Sigmoid colon (tissue), 7 donors: ENCODE results near the gene FAM210A. TPM values are rescaled to one million over a fixed set of nuclear protein-coding genes. Genes with fewer than 3 reads are reported as not detected.

Experiments used
- DNase-seq: peaks from one replicate; pipeline ENCODE4 v3.0.0-alpha.2; 2019
- H3K27ac ChIP-seq, 4 donors: fragments of 200-600 bp; sonication (generic); one replicate each; pipeline ENCODE4 v1.5.1; 2016 to 2019; ENCODE audit warnings: mild to moderate bottlenecking in 1 of 4
- H3K27me3 ChIP-seq, 3 donors: fragments of 200-600 bp; sonication (generic); one replicate each; pipeline ENCODE4 v1.5.1; 2019; ENCODE audit warnings: mild to moderate bottlenecking in 1 of 3
- H3K36me3 ChIP-seq, 4 donors: fragments of 200-600 bp; sonication (generic); one replicate each; pipeline ENCODE4 v1.5.1; 2016 to 2019
- H3K4me1 ChIP-seq, 4 donors: fragments of 200-600 bp; sonication (generic); one replicate each; pipeline ENCODE4 v1.5.1; 2017 to 2019
- H3K4me3 ChIP-seq, 4 donors: fragments of 200-600 bp; sonication (generic); one replicate each; pipeline ENCODE4 v1.5.1; 2017 to 2019; ENCODE audit warnings: mild to moderate bottlenecking in 2 of 4, moderate library complexity in 1 of 4
- H3K9me3 ChIP-seq, 4 donors: fragments of 200-600 bp in 3 of 4; sonication (generic) in 3 of 4; one replicate each; pipeline versions ENCODE4 v1.5.1 to v1.6.1; 2013 to 2019
- EP300 ChIP-seq, 4 donors: sonication (generic); formaldehyde crosslinking; IDR thresholded peaks; one replicate each; pipeline ENCODE4 v1.6.1; 2017; ENCODE audit warnings: antibody characterized with exemption in 4 of 4
- POLR2A ChIP-seq, 2 donors: fragments of 450-650 bp; IDR thresholded peaks; one replicate each; pipeline ENCODE4 v1.6.1; 2016; ENCODE audit warnings: antibody characterized with exemption in 2 of 2, mild to moderate bottlenecking in 2 of 2, moderate library complexity in 2 of 2
- POLR2AphosphoS5 ChIP-seq, 4 donors: sonication (generic); formaldehyde crosslinking; IDR thresholded peaks; one replicate each; pipeline ENCODE4 v1.6.1; 2017; ENCODE audit warnings: antibody characterized with exemption in 4 of 4
- WGBS, 2 donors: extraction: QIAGEN DNeasy Blood & Tissue Kit; methylation state at CpG; one replicate each; pipeline ENCODE4 v1.1.7; 2013; 5-methylcytosine and 5-hydroxymethylcytosine counted together
- intact Hi-C: fragments of 100-400 bp; cut with DNase I; formaldehyde crosslinking; loops from one replicate; pipeline ENCODE4 v1.15.1; 2023
- polyA plus RNA-seq, 3 donors: library from polyadenylated mRNA; stranded (reverse); fragments of 200-250 nt; gene quantifications; one replicate each; pipeline ENCODE4 v1.2.3, GENCODE V29; 2013
- small RNA-seq, 3 donors: library from RNA; depleted of rRNA; stranded (forward); fragments of <200 nt; gene quantifications; one replicate each; pipeline ENCODE3, GENCODE V24; 2016
- total RNA-seq, 4 donors: library from RNA; depleted of rRNA; stranded (reverse); fragments of >200 nt; gene quantifications; one replicate each; pipeline ENCODE4 v1.1.0, GENCODE V29; 2016
- TF ChIP-seq, protein P1 (sequence below), 4 experiments: fragments of 450-650 bp in 3 of 4; fragments of 200-600 bp in 1 of 4; IDR thresholded peaks; one replicate each; pipeline ENCODE4 v1.5.1; 2016 to 2019; ENCODE audit warnings: antibody characterized with exemption in 4 of 4, mild to moderate bottlenecking in 3 of 4, moderate library complexity in 2 of 4
- donor health status: healthy with polysubstance abuse.
- donor health status: Bipolar disorder and iron deficiency.
- donor health status: healthy.

Gene FAM210A
- total and polyA plus RNA-seq, 7 donors = 4.8 to 19.6 (median 11.3) TPM

DNA sequence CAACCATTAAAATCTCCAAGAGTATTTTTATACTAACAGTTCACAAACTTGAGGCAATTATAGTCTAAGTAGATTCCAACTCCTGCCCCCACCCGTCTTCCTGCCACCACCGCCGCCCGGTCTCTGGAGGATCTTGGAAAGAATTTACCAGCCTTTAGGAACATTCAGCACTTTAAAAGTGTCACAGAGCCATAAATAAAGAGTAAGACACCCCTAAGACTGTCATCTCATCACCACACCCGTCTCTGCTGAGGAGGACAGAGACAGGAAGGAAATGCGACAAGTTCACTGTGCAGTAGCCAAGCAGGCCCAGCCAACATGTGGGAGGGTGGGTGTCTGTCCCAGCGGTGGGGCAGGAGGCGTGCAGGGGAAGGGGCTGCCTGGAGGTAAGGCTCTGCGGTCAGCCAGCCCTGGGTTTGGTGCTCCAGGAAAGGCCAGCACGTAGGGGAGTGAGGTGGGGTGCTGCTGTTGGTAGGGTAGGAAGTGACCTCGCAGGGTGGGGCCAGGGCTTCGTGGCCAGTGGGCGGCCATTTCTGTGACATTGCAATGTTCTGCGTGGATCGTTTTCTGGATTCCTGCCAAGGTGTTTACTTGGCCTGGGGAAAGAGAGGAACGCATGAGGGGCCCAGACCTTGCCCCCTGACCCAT is 111.6 kb downstream of the FAM210A start:
- TF ChIP-seq POLR2A (IDR thresholded peaks at IDR 0.05) (no peak), POLR2AphosphoS5 (IDR thresholded peaks at IDR 0.05) (no peak), EP300 (IDR thresholded peaks at IDR 0.05) (no peak)
- TF ChIP-seq, protein P1, sequence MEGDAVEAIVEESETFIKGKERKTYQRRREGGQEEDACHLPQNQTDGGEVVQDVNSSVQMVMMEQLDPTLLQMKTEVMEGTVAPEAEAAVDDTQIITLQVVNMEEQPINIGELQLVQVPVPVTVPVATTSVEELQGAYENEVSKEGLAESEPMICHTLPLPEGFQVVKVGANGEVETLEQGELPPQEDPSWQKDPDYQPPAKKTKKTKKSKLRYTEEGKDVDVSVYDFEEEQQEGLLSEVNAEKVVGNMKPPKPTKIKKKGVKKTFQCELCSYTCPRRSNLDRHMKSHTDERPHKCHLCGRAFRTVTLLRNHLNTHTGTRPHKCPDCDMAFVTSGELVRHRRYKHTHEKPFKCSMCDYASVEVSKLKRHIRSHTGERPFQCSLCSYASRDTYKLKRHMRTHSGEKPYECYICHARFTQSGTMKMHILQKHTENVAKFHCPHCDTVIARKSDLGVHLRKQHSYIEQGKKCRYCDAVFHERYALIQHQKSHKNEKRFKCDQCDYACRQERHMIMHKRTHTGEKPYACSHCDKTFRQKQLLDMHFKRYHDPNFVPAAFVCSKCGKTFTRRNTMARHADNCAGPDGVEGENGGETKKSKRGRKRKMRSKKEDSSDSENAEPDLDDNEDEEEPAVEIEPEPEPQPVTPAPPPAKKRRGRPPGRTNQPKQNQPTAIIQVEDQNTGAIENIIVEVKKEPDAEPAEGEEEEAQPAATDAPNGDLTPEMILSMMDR (IDR thresholded peaks at IDR 0.05) = no peak
- Histone ChIP-seq H3K27me3 (no peaks in the 10 kb centered on the region), H3K4me3 (no peak overlapping the region), H3K9me3 (no peaks in the 10 kb centered on the region), H3K27ac (peak overlapping the region in 1 of 4 donors; percentile 62), H3K36me3 (no peaks in the 10 kb centered on the region), H3K4me1 (peaks cover 0 to 57% (median 28%) of the 10 kb centered on the region in 4 donors)
- peak; percentile 67 for DNase-seq
- 50 to 82% methylated on average over 16 of the region's 16 CpGs for WGBS, 2 donors
- intact Hi-C loops = loop anchor here (5.0 to 10.0 kb wide), 3 partner anchors 52 to 397 kb away; partner anchors contain the start of genes FAM210A, LDLRAD4 and RNMT

DNA sequence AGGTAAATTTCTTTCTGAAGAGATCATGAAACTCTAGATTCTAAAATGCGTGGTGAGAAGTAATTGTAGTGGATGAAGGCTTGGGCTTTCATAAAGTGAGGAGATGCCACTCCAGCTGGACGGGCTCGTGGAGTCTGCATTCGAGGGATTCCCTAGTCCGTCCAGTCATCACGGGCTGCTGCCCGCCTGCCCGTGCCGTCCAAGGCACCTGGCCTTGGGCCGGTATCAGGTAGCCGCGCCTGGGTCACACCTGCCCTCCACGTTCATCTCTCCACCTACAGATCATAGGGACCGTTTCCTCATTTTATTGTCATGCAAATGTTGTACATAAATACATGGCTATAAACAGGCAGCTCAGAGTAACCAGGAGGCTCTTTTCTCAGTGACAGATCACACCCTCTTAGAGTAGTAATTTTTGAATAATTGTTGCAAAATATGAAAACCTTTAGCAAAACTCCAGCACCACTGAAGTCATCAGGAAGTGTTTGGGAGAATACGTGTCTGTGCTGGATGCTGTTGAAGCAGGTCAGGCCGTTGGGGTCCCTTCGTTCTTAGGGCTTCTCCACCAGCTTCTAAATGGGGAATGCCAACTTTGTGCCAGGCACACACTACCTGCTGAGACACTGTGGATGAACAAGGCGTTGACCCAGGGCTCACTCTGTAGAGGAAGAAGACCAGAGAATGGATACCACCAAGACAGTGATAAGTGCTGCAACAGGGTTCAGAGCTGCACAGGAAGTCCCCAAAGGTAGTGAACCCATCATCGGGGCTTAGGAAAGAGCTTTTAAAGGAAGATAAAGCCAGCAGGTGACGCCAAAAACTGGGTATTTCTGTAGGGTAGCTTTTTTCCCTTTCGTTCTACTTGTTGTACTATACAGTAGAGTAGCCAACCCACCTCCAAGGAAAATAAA is 112.5 kb downstream of the FAM210A start:
- TF ChIP-seq EP300 (IDR thresholded peaks at IDR 0.05) = no peak
- TF ChIP-seq POLR2AphosphoS5 (IDR thresholded peaks at IDR 0.05) = no peak
- TF ChIP-seq, protein P1 (IDR thresholded peaks at IDR 0.05) = no peak
- TF ChIP-seq POLR2A (IDR thresholded peaks at IDR 0.05) = no peak
- Histone ChIP-seq H3K36me3 (no peaks in the 10 kb centered on the region), H3K27ac (peak overlapping the region in 1 of 4 donors; percentile 62), H3K27me3 (no peaks in the 10 kb centered on the region), H3K4me1 (peaks cover 0 to 59% (median 28%) of the 10 kb centered on the region in 4 donors), H3K9me3 (no peaks in the 10 kb centered on the region), H3K4me3 (no peak overlapping the region)
- 34 to 55% methylated on average over 21 of the region's 21 CpGs for WGBS, 2 donors
- DNase-seq = peak; percentile 44
- intact Hi-C loops = loop anchor here (5.0 to 10.0 kb wide), 3 partner anchors 52 to 397 kb away; partner anchors contain the start of genes FAM210A, LDLRAD4 and RNMT

Small RNAs within 50 kb of the gene (small RNA-seq; reads per million reads assigned to genes)
- gene AP001525.1 (0 reads per million in 3 donors), gene RN7SL362P (0 reads per million in 3 donors)

Other genes starting within 250 kb of the FAM210A start
- gene RNMT, start 115 bp upstream of the FAM210A start, total RNA-seq = 10 to 100 TPM; 16.1 to 22.3 (median 21.7) TPM
- gene RNMT, start 115 bp upstream of the FAM210A start, polyA plus RNA-seq = 10 to 100 TPM in 1 of 3 donors, 1 to 10 TPM in 2; 7.2 to 11.7 (median 7.9) TPM
- gene MC5R, start 97.6 kb upstream of the FAM210A start, total RNA-seq = not detected
- not detected for gene MC5R, start 97.6 kb upstream of the FAM210A start, polyA plus RNA-seq
- gene MC2R, start 189.0 kb upstream of the FAM210A start, total RNA-seq = not detected
- gene MC2R, start 189.0 kb upstream of the FAM210A start, polyA plus RNA-seq = not detected